H1 (cell line): ENCODE data around the gene CSTF3.

Experiments used
- BACH1 ChIP-seq: IDR thresholded peaks from 2 replicates; pipeline ENCODE4 v1.6.1; 2012; ENCODE audit warnings: low read length, improper control_type of control experiment
- CHD2 ChIP-seq: IDR thresholded peaks from 2 replicates; pipeline ENCODE4 v1.6.1; 2012; ENCODE audit warnings: low read length, improper control_type of control experiment
- CTBP2 ChIP-seq: IDR thresholded peaks from 2 replicates; pipeline ENCODE4 v1.7.0; 2011; ENCODE audit warnings: borderline replicate concordance, mild to moderate bottlenecking, moderate library complexity, mixed read lengths, low read length; ENCODE audit not compliant: insufficient read depth, insufficient read length
- FOSL1 ChIP-seq: IDR thresholded peaks from 2 replicates; pipeline ENCODE4 v1.6.1; 2011; ENCODE audit warnings: mild to moderate bottlenecking, low read depth, low read length, moderate library complexity; ENCODE audit not compliant: insufficient read depth
- HDAC6 ChIP-seq: IDR thresholded peaks from one replicate; pipeline ENCODE4 v1.7.1; 2012; ENCODE audit warnings: low read depth, mild to moderate bottlenecking, inconsistent platforms, low read length, moderate library complexity
- NRF1 ChIP-seq: IDR thresholded peaks from 2 replicates; pipeline ENCODE4 v1.6.1; 2011; ENCODE audit warnings: mild to moderate bottlenecking, low read depth, low read length, improper control_type of control experiment
- POLR2A ChIP-seq, 2 experiments: IDR thresholded peaks; 1 replicate in 1 of 2; 2 replicates in 1 of 2; pipeline ENCODE4 v1.6.1; 2011; ENCODE audit warnings: low read depth in 2 of 2, low read length in 2 of 2, mild to moderate bottlenecking in 2 of 2; ENCODE audit errors: control extremely low read depth in 1 of 2
- RAD21 ChIP-seq, 2 experiments: IDR thresholded peaks in 1 of 2; conservative IDR thresholded peaks in 1 of 2; 2 replicates each; pipeline ENCODE4 v1.6.1; 2011; ENCODE audit warnings: low read depth in 2 of 2, low read length in 2 of 2, improper control_type of control experiment in 1 of 2, inconsistent platforms in 1 of 2, mild to moderate bottlenecking in 1 of 2, moderate library complexity in 1 of 2
- RFX5 ChIP-seq: IDR thresholded peaks from 2 replicates; pipeline ENCODE4 v1.6.1; 2011; ENCODE audit warnings: low read depth, low read length, improper control_type of control experiment, borderline replicate concordance
- TAF1 ChIP-seq: IDR thresholded peaks from 2 replicates; pipeline ENCODE4 v1.6.1; 2011; ENCODE audit warnings: mild to moderate bottlenecking, low read depth, low read length
- TEAD4 ChIP-seq: IDR thresholded peaks from 2 replicates; pipeline ENCODE4 v1.6.1; 2012; ENCODE audit warnings: low read depth, low read length, inconsistent platforms, mixed read lengths
- ZNF274 ChIP-seq: IDR thresholded peaks from 2 replicates; pipeline ENCODE4 v1.7.0; 2012; ENCODE audit warnings: low read length, borderline replicate concordance; ENCODE audit errors: extremely low read depth
- TF ChIP-seq, protein P1 (sequence below), 3 experiments: IDR thresholded peaks; 1 replicate in 2 of 3; 2 replicates in 1 of 3; pipeline versions ENCODE4 v1.5.1 to v1.6.1; 2011; ENCODE audit warnings: low read length in 3 of 3, mild to moderate bottlenecking in 3 of 3, inconsistent platforms in 2 of 3, low read depth in 1 of 3, moderate library complexity in 1 of 3; ENCODE audit not compliant: insufficient read depth in 1 of 3; ENCODE audit errors: control extremely low read depth in 1 of 3
- TF ChIP-seq, protein P2 (sequence below): IDR thresholded peaks from 2 replicates; pipeline ENCODE4 v1.6.1; 2012; ENCODE audit warnings: inconsistent platforms

GRCh38 chr11:33157103-33158027 lies 3.9 kb downstream of the CSTF3 start:
- no peak for TF ChIP-seq TEAD4
- TF ChIP-seq, protein P1, sequence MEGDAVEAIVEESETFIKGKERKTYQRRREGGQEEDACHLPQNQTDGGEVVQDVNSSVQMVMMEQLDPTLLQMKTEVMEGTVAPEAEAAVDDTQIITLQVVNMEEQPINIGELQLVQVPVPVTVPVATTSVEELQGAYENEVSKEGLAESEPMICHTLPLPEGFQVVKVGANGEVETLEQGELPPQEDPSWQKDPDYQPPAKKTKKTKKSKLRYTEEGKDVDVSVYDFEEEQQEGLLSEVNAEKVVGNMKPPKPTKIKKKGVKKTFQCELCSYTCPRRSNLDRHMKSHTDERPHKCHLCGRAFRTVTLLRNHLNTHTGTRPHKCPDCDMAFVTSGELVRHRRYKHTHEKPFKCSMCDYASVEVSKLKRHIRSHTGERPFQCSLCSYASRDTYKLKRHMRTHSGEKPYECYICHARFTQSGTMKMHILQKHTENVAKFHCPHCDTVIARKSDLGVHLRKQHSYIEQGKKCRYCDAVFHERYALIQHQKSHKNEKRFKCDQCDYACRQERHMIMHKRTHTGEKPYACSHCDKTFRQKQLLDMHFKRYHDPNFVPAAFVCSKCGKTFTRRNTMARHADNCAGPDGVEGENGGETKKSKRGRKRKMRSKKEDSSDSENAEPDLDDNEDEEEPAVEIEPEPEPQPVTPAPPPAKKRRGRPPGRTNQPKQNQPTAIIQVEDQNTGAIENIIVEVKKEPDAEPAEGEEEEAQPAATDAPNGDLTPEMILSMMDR (IDR thresholded peaks at IDR 0.05; ENCODE audit: control extremely low read depth in 1 of 3, insufficient read depth in 1 of 3, low read depth in 1 of 3, low read length in 3 of 3) = no peak
- TF ChIP-seq CHD2 = no peak
- TF ChIP-seq RAD21 (IDR thresholded peaks at IDR 0.05 in 1 of 2, conservative IDR thresholded peaks at IDR 0.05 in 1 of 2; ENCODE audit: low read depth in 2 of 2, low read length in 2 of 2) = no peak
- no peak for TF ChIP-seq FOSL1
- TF ChIP-seq, protein P2, sequence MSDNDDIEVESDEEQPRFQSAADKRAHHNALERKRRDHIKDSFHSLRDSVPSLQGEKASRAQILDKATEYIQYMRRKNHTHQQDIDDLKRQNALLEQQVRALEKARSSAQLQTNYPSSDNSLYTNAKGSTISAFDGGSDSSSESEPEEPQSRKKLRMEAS = no peak
- no peak for TF ChIP-seq POLR2A (IDR thresholded peaks at IDR 0.05; ENCODE audit: control extremely low read depth in 1 of 2, low read depth in 2 of 2, low read length in 2 of 2)
- no peak for TF ChIP-seq CTBP2
- TF ChIP-seq TAF1 = no peak
- no peak for TF ChIP-seq NRF1
- TF ChIP-seq RFX5 = no peak
- no peak for TF ChIP-seq BACH1
- no peak for TF ChIP-seq HDAC6
- no peak for TF ChIP-seq ZNF274
